Testis (tissue), 3 donors: ENCODE measurements around the gene COQ9. TPM values are rescaled to one million over a fixed set of nuclear protein-coding genes. Genes with fewer than 3 reads are reported as not detected.

Experiments
- DNase-seq: peaks from one replicate; pipeline ENCODE4 v3.0.0-alpha.2; 2019
- H3K27ac ChIP-seq, 2 donors: fragments of 200-600 bp; sonication (generic); one replicate each; pipeline ENCODE4 v1.5.1; 2019
- H3K27me3 ChIP-seq: fragments of 200-600 bp; sonication (generic); one replicate; pipeline ENCODE4 v1.5.1; 2019
- H3K36me3 ChIP-seq: fragments of 200-600 bp; sonication (generic); one replicate; pipeline ENCODE4 v1.5.1; 2017; ENCODE audit warnings: low read depth; ENCODE audit errors: missing control alignments
- H3K4me1 ChIP-seq: fragments of 200-600 bp; sonication (generic); one replicate; pipeline ENCODE4 v1.5.1; 2019
- H3K4me3 ChIP-seq, 2 donors: fragments of 200-600 bp; sonication (generic); one replicate each; pipeline ENCODE4 v1.5.1; 2017 to 2019
- H3K9me3 ChIP-seq: fragments of 200-600 bp; sonication (generic); one replicate; pipeline ENCODE4 v1.5.1; 2017
- POLR2A ChIP-seq: fragments of 450-650 bp; IDR thresholded peaks from one replicate; pipeline ENCODE4 v1.6.1; 2017; ENCODE audit warnings: antibody characterized with exemption, mild to moderate bottlenecking, moderate library complexity
- WGBS, 2 donors: methylation state at CpG; one replicate each; pipeline ENCODE4 v1.1.5; 2018; 5-methylcytosine and 5-hydroxymethylcytosine counted together
- intact Hi-C: fragments of 100-400 bp; cut with DNase I; formaldehyde crosslinking; loops from one replicate; pipeline ENCODE4 v1.15.1; 2023; ENCODE audit warnings: low total_unique reads
- polyA plus RNA-seq: library from polyadenylated mRNA; stranded (reverse); fragments of 350-450 nt; fragmentation: Illumina TruSeq; extraction: RNeasy Lipid Tissue Mini Kit (QIAGEN cat#74804); gene quantifications from one replicate; pipeline ENCODE4 v1.2.3, GENCODE V29; 2014; ENCODE audit warnings: low read depth, low replicate concordance; ENCODE audit not compliant: insufficient read depth
- total RNA-seq, 2 donors: library from RNA; depleted of rRNA; stranded (reverse); fragments of >200 nt; gene quantifications; one replicate each; pipeline ENCODE4 v1.2.3, GENCODE V29; 2016
- TF ChIP-seq, protein P1 (sequence below), 3 experiments: fragments of 450-650 bp in 2 of 3; fragments of 200-600 bp in 1 of 3; sonication (generic) in 1 of 3; IDR thresholded peaks; one replicate each; pipeline ENCODE4 v1.5.1; 2016 to 2019; ENCODE audit warnings: antibody characterized with exemption in 3 of 3, mild to moderate bottlenecking in 2 of 3, moderate library complexity in 1 of 3

The COQ9 gene
- total and polyA plus RNA-seq, 3 donors from 2014 or later = 74.1 to 93.5 (median 77.1) TPM

- 26 to 49% methylated on average over 9 to 12 of the region's 12 CpGs for WGBS, 2 donors
- intact Hi-C loops = no loop called here
- TF ChIP-seq, protein P1, sequence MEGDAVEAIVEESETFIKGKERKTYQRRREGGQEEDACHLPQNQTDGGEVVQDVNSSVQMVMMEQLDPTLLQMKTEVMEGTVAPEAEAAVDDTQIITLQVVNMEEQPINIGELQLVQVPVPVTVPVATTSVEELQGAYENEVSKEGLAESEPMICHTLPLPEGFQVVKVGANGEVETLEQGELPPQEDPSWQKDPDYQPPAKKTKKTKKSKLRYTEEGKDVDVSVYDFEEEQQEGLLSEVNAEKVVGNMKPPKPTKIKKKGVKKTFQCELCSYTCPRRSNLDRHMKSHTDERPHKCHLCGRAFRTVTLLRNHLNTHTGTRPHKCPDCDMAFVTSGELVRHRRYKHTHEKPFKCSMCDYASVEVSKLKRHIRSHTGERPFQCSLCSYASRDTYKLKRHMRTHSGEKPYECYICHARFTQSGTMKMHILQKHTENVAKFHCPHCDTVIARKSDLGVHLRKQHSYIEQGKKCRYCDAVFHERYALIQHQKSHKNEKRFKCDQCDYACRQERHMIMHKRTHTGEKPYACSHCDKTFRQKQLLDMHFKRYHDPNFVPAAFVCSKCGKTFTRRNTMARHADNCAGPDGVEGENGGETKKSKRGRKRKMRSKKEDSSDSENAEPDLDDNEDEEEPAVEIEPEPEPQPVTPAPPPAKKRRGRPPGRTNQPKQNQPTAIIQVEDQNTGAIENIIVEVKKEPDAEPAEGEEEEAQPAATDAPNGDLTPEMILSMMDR (IDR thresholded peaks at IDR 0.05) = peak in 1 of 3 experiments; percentile 9
- no peak for TF ChIP-seq POLR2A
- Histone ChIP-seq H3K4me1 (peaks cover 32% of the 10 kb centered on the region), H3K9me3 (no peaks in the 10 kb centered on the region), H3K4me3 (no peak overlapping the region), H3K27ac (no peak overlapping the region), H3K36me3 (no peaks in the 10 kb centered on the region), H3K27me3 (no peaks in the 10 kb centered on the region)
- no peak for DNase-seq
Measured at GRCh38 chr16:57475711-57476339, 28.5 kb downstream of the COQ9 start.

GRCh38 chr16:57476546-57477410, 29.5 kb downstream of the COQ9 start:
- no peaks in the 10 kb centered on the region for H3K9me3 ChIP-seq
- intact Hi-C loops = no loop called here
- DNase-seq = no peak
- H3K4me1 ChIP-seq = peaks cover 29% of the 10 kb centered on the region
- no peaks in the 10 kb centered on the region for H3K27me3 ChIP-seq
- no peak overlapping the region for H3K4me3 ChIP-seq
- WGBS, 2 donors = 85 to 100% methylated on average over 5 to 6 of the region's 6 CpGs
- no peaks in the 10 kb centered on the region for H3K36me3 ChIP-seq
- no peak overlapping the region for H3K27ac ChIP-seq
- no peak for TF ChIP-seq POLR2A
- TF ChIP-seq, protein P1 (IDR thresholded peaks at IDR 0.05) = no peak

DNA sequence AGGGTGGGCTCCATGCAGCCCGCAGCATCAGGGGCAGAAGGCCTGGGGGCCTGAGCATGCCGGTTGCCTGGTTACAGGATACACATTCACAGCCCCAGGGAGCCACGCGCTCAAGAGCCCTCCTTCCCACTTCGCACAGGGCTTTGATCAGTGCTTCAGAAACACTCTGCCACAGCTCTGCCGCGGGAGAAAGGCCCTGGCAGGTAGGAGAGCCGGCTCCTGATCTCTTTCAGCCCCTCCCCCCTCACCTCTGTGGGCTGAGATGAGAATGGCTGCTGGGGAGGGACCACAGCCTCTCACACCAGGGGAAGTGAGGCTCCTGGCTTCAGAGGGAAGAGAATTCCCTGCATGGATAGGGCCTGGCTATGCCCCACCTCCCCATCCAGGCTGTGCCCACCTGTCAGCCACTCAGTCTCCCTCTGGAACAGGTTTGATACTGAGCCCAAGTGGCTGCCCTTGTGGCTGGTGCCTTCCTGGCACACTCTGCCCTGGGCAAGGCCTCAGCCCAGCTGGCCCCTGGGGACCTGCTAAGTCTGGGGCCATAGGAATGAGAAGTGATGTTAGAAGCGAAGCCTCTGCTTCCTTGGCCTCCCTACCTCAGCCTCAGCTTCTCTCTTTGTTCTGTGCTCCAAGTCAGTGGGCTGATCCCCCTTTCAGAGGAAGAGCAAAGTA, 30.4 kb downstream of the COQ9 start:
- H3K27me3 ChIP-seq = no peaks in the 10 kb centered on the region
- no peak overlapping the region for H3K27ac ChIP-seq
- H3K4me1 ChIP-seq = peaks cover 27% of the 10 kb centered on the region
- intact Hi-C loops = no loop called here
- no peaks in the 10 kb centered on the region for H3K9me3 ChIP-seq
- WGBS, 2 donors = 76 to 78% methylated on average over 9 of the region's 9 CpGs
- no peaks in the 10 kb centered on the region for H3K36me3 ChIP-seq
- DNase-seq = no peak
- TF ChIP-seq, protein P1 (IDR thresholded peaks at IDR 0.05) = no peak
- no peak overlapping the region for H3K4me3 ChIP-seq

- H3K36me3 ChIP-seq = no peaks in the 10 kb centered on the region
- no peak for DNase-seq
- H3K4me1 ChIP-seq = peaks cover 27% of the 10 kb centered on the region
- H3K27me3 ChIP-seq = no peaks in the 10 kb centered on the region
- H3K27ac ChIP-seq = no peak overlapping the region
- TF ChIP-seq, protein P1 (IDR thresholded peaks at IDR 0.05) = no peak
- TF ChIP-seq POLR2A = no peak
- intact Hi-C loops = no loop called here
- WGBS, 2 donors = 53 to 73% methylated on average over 11 to 15 of the region's 15 CpGs
- H3K9me3 ChIP-seq = no peaks in the 10 kb centered on the region
- H3K4me3 ChIP-seq = peak overlapping the region in 1 of 2 donors; percentile 43
Measured at GRCh38 chr16:57478396-57479204, 31.3 kb downstream of the COQ9 start.
